ENCODE results near the gene TMEM253.

GRCh38 chr14:21145437-21145836 lies 44.6 kb downstream of the TMEM253 start:
- TF ChIP-seq, protein P1, sequence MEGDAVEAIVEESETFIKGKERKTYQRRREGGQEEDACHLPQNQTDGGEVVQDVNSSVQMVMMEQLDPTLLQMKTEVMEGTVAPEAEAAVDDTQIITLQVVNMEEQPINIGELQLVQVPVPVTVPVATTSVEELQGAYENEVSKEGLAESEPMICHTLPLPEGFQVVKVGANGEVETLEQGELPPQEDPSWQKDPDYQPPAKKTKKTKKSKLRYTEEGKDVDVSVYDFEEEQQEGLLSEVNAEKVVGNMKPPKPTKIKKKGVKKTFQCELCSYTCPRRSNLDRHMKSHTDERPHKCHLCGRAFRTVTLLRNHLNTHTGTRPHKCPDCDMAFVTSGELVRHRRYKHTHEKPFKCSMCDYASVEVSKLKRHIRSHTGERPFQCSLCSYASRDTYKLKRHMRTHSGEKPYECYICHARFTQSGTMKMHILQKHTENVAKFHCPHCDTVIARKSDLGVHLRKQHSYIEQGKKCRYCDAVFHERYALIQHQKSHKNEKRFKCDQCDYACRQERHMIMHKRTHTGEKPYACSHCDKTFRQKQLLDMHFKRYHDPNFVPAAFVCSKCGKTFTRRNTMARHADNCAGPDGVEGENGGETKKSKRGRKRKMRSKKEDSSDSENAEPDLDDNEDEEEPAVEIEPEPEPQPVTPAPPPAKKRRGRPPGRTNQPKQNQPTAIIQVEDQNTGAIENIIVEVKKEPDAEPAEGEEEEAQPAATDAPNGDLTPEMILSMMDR (tag by site-specific recombination; IDR thresholded peaks at IDR 0.05) = no peak
- TF ChIP-seq REST (tag by site-specific recombination; IDR thresholded peaks at IDR 0.05) (no peak), ZNF133 (tag by site-specific recombination; IDR thresholded peaks at IDR 0.05) (no peak), ZSCAN4 (tag by site-specific recombination; IDR thresholded peaks at IDR 0.05) (no peak), ZNF114 (tag by site-specific recombination; IDR thresholded peaks at IDR 0.05) (no peak), ZNF24 (tag by site-specific recombination; IDR thresholded peaks at IDR 0.05) (no peak)

Measured in HEK293 (cell line).